HepG2 (cell line): Measurements from ENCODE around the gene PLAA. TPM values are rescaled to one million over a fixed set of nuclear protein-coding genes. Genes with fewer than 3 reads are reported as not detected.
A peak's percentile ranks its signal among the peaks of the same experiment; 100 is the strongest.

Experiments
- ELF4 ChIP-seq: sonication (generic); formaldehyde crosslinking; IDR thresholded peaks from 2 replicates; pipeline ENCODE4 v1.5.0; 2020; ENCODE audit warnings: missing genetic modification reagents, mild to moderate bottlenecking, moderate library complexity, borderline replicate concordance
- FOXJ3 ChIP-seq: sonication (generic); formaldehyde crosslinking; IDR thresholded peaks from 2 replicates; pipeline ENCODE4 v1.4.0; 2020; ENCODE audit warnings: missing genetic modification reagents, mild to moderate bottlenecking, borderline replicate concordance
- GATA4 ChIP-seq: sonication (generic); IDR thresholded peaks from 2 replicates; pipeline ENCODE4 v1.6.1; 2016; ENCODE audit warnings: antibody characterized with exemption, low read depth, borderline replicate concordance
- HMGA1 ChIP-seq: sonication (generic); formaldehyde crosslinking; conservative IDR thresholded peaks from 2 replicates; pipeline ENCODE4 v1.4.0; 2020; ENCODE audit warnings: missing genetic modification reagents
- HOXD1 ChIP-seq: sonication (generic); formaldehyde crosslinking; IDR thresholded peaks from 2 replicates; pipeline ENCODE4 v1.5.0; 2020; ENCODE audit warnings: missing genetic modification reagents
- KAT2B ChIP-seq: fragments of 150-350 bp; IDR thresholded peaks from 2 replicates; pipeline ENCODE4 v1.6.1; 2014; ENCODE audit warnings: low read depth, low read length, borderline replicate concordance
- MTF2 ChIP-seq: sonication (generic); formaldehyde crosslinking; IDR thresholded peaks from 2 replicates; pipeline ENCODE4 v1.5.0; 2020; ENCODE audit warnings: missing genetic modification reagents, borderline replicate concordance
- NFYC ChIP-seq: IDR thresholded peaks from 2 replicates; pipeline ENCODE4 v1.6.1; 2016; ENCODE audit warnings: missing genetic modification reagents, missing compliant biosample characterization
- NR3C1 ChIP-seq: sonication (generic); formaldehyde crosslinking; IDR thresholded peaks from 2 replicates; pipeline ENCODE4 v1.4.0; 2020; ENCODE audit warnings: missing genetic modification reagents
- SALL1 ChIP-seq: sonication (generic); formaldehyde crosslinking; IDR thresholded peaks from 2 replicates; pipeline ENCODE4 v1.8.0; 2022; ENCODE audit warnings: mild to moderate bottlenecking, missing genetic modification reagents
- SSRP1 ChIP-seq: IDR thresholded peaks from 2 replicates; pipeline ENCODE4 v1.6.1; 2016; ENCODE audit warnings: control low read depth
- SUZ12 ChIP-seq: fragments of 150-350 bp; IDR thresholded peaks from 2 replicates; pipeline ENCODE4 v1.6.1; 2014; ENCODE audit warnings: low read depth, low read length
- TOE1 ChIP-seq: sonication (generic); formaldehyde crosslinking; IDR thresholded peaks from 2 replicates; pipeline ENCODE4 v1.4.0; 2020; ENCODE audit warnings: mild to moderate bottlenecking, missing genetic modification reagents
- ZFX ChIP-seq: sonication (generic); formaldehyde crosslinking; IDR thresholded peaks from 2 replicates; pipeline ENCODE4 v1.4.0; 2020; ENCODE audit warnings: mild to moderate bottlenecking, low read depth, missing genetic modification reagents, moderate library complexity
- ZMAT5 ChIP-seq: sonication (generic); formaldehyde crosslinking; IDR thresholded peaks from 2 replicates; pipeline ENCODE4 v1.5.0; 2020; ENCODE audit warnings: mild to moderate bottlenecking, low read depth, missing genetic modification reagents, borderline replicate concordance
- ZNF136 ChIP-seq: sonication (generic); formaldehyde crosslinking; IDR thresholded peaks from 2 replicates; pipeline ENCODE4 v1.8.1; 2022; ENCODE audit warnings: low read depth, mild to moderate bottlenecking, moderate library complexity, missing genetic modification reagents
- ZNF18 ChIP-seq: sonication (generic); formaldehyde crosslinking; IDR thresholded peaks from 2 replicates; pipeline ENCODE4 v1.8.0; 2022; ENCODE audit warnings: mild to moderate bottlenecking, missing genetic modification reagents; ENCODE audit not compliant: insufficient replicate concordance
- ZNF24 ChIP-seq: fragments of 450-650 bp; IDR thresholded peaks from 2 replicates; pipeline ENCODE4 v1.6.1; 2017; ENCODE audit warnings: antibody characterized with exemption, mild to moderate bottlenecking
- ZNF274 ChIP-seq: sonication (generic); formaldehyde crosslinking; IDR thresholded peaks from 2 replicates; pipeline ENCODE4 v1.5.1; 2020; ENCODE audit warnings: mild to moderate bottlenecking, missing genetic modification reagents
- ZNF337 ChIP-seq: sonication (generic); formaldehyde crosslinking; IDR thresholded peaks from 2 replicates; pipeline ENCODE4 v1.5.1; 2020; ENCODE audit warnings: missing genetic modification reagents, low read depth, mild to moderate bottlenecking, borderline replicate concordance
- ZNF703 ChIP-seq: sonication (generic); formaldehyde crosslinking; IDR thresholded peaks from 2 replicates; pipeline ENCODE4 v1.5.1; 2020; ENCODE audit warnings: missing genetic modification reagents, mild to moderate bottlenecking, moderate library complexity, borderline replicate concordance
- polyA plus RNA-seq, 8 experiments: library from polyadenylated mRNA; depleted of rRNA in 3 of 8; stranded (reverse) in 7 of 8; unstranded in 1 of 8; fragments of >200 nt; fragmentation: Illumina TruSeq in 4 of 8; extraction: Trizol in 4 of 8; gene quantifications; 2 replicates each; pipeline versions ENCODE4 v1.2.1 to v1.2.3, GENCODE V29; 2011 to 2016; ENCODE audit warnings: low read depth in 4 of 8, missing spikeins in 1 of 8, mixed read lengths in 1 of 8; ENCODE audit not compliant: insufficient read depth in 1 of 8
- total RNA-seq, 5 experiments: library from RNA; depleted of rRNA; stranded (reverse); fragments of >200 nt; fragmentation: Illumina TruSeq; extraction: Trizol; gene quantifications; 2 replicates each; pipeline ENCODE4 v1.2.3, GENCODE V29; 2016; ENCODE audit warnings: low read depth in 1 of 5
- TF ChIP-seq, protein P1 (sequence below): sonication (generic); formaldehyde crosslinking; IDR thresholded peaks from 2 replicates; pipeline ENCODE4 v1.8.0; 2022; ENCODE audit warnings: missing genetic modification reagents, mild to moderate bottlenecking, borderline replicate concordance
- TF ChIP-seq, protein P2 (sequence below): sonication (generic); formaldehyde crosslinking; IDR thresholded peaks from 2 replicates; pipeline ENCODE4 v1.4.0; 2020; ENCODE audit warnings: missing genetic modification reagents, borderline replicate concordance
- TF ChIP-seq, protein P3 (sequence below): sonication (generic); formaldehyde crosslinking; conservative IDR thresholded peaks from 2 replicates; pipeline ENCODE4 v1.8.0; 2022; ENCODE audit warnings: low read depth, missing genetic modification reagents

Gene PLAA
- total and polyA plus RNA-seq, 2 of the 13 experiments (the other 11 are each of a cell fraction or from before 2014, with no cell fraction given) = 5.8 to 22.9 TPM

DNA sequence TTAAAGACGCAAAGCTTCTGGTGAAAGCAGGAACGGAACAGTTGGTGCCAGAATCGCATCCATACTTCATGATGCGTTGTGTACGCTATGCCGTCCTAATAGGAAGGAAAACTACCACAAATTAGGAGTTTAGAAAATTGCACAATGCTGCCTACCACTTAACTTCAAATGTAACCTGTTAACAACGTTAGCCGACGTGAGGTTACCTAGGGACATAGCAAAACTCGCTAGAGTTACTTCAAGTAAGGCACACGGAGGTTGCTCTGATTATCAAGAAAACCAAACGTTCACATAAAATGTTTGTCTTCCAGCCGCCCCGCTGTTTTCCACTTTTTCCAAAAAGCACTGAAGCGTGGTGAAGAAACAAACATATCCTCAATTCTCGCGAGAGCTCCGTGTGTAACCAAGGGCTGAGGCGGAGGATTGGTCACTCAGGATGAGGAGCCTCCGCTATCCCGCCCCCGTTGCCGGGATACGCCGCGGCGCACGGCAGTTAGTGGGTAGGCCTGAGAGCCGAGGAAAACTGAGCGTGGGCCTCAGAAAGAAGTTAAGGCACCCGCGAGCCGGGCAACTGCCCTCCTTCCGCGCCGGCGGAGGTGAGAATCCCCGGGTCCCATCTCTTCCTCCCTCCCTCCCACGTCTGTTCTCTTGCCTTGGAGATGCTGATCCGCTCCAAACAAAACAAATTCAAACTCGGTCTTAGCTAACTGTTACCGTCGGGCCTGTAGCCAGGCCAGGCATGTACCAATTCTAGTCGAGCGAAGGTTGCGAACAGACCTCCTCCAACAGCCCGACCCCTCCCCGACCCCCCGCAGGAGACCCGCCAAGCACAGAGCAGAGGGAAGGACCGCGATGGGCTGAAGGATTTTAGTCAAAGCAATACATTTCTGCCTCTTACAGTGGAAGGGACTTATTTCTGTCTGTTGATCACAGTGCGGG lies 9.1 kb upstream of the PLAA start, which contains the start of gene IFT74 (continued):
- no peak for TF ChIP-seq SSRP1 (CRISPR knock-in tag)
- TF ChIP-seq MTF2 (CRISPR knock-in tag) = no peak
- 0 out of 2 replicates have a peak, but pooled peaks have one; percentile 57 for TF ChIP-seq ZNF274 (CRISPR knock-in tag)
- TF ChIP-seq HMGA1 = no peak
- peak; percentile 56; the same call in 1 of the 2 replicates for TF ChIP-seq FOXJ3 (CRISPR knock-in tag)
- no peak for TF ChIP-seq ZNF18
- no peak for TF ChIP-seq KAT2B
- peak; percentile 82 for TF ChIP-seq NFYC (CRISPR knock-in tag)
- TF ChIP-seq, protein P1, sequence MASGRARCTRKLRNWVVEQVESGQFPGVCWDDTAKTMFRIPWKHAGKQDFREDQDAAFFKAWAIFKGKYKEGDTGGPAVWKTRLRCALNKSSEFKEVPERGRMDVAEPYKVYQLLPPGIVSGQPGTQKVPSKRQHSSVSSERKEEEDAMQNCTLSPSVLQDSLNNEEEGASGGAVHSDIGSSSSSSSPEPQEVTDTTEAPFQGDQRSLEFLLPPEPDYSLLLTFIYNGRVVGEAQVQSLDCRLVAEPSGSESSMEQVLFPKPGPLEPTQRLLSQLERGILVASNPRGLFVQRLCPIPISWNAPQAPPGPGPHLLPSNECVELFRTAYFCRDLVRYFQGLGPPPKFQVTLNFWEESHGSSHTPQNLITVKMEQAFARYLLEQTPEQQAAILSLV (CRISPR knock-in tag) = no peak
- TF ChIP-seq ZNF24 = no peak
- TF ChIP-seq HOXD1 (CRISPR knock-in tag) = no peak
- no peak for TF ChIP-seq ZNF337 (CRISPR knock-in tag)
- TF ChIP-seq SALL1 (CRISPR knock-in tag) = peak; percentile 75
- TF ChIP-seq NR3C1 (CRISPR knock-in tag) = no peak
- peak; percentile 97 for TF ChIP-seq ZFX (CRISPR knock-in tag)
- TF ChIP-seq ZNF703 (CRISPR knock-in tag) = no peak
- TF ChIP-seq ELF4 (CRISPR knock-in tag) = no peak
- no peak for TF ChIP-seq ZMAT5 (CRISPR knock-in tag)
- no peak for TF ChIP-seq SUZ12
- TF ChIP-seq, protein P2, sequence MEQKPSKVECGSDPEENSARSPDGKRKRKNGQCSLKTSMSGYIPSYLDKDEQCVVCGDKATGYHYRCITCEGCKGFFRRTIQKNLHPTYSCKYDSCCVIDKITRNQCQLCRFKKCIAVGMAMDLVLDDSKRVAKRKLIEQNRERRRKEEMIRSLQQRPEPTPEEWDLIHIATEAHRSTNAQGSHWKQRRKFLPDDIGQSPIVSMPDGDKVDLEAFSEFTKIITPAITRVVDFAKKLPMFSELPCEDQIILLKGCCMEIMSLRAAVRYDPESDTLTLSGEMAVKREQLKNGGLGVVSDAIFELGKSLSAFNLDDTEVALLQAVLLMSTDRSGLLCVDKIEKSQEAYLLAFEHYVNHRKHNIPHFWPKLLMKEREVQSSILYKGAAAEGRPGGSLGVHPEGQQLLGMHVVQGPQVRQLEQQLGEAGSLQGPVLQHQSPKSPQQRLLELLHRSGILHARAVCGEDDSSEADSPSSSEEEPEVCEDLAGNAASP (CRISPR knock-in tag) = no peak
- TF ChIP-seq ZNF136 = no peak
- TF ChIP-seq TOE1 (CRISPR knock-in tag) = no peak
- TF ChIP-seq GATA4 = no peak
- TF ChIP-seq, protein P3, sequence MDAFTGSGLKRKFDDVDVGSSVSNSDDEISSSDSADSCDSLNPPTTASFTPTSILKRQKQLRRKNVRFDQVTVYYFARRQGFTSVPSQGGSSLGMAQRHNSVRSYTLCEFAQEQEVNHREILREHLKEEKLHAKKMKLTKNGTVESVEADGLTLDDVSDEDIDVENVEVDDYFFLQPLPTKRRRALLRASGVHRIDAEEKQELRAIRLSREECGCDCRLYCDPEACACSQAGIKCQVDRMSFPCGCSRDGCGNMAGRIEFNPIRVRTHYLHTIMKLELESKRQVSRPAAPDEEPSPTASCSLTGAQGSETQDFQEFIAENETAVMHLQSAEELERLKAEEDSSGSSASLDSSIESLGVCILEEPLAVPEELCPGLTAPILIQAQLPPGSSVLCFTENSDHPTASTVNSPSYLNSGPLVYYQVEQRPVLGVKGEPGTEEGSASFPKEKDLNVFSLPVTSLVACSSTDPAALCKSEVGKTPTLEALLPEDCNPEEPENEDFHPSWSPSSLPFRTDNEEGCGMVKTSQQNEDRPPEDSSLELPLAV (CRISPR knock-in tag) = no peak
